B cell (primary cell): ENCODE results near the gene MBTPS2. TPM values are rescaled to one million over a fixed set of nuclear protein-coding genes. Genes with fewer than 3 reads are reported as not detected.

Experiments used
- ATAC-seq: fragments of 200-7000 bp; cut with Tn5 transposase; one replicate; pipeline ENCODE4 v1.10.0; 2021; ENCODE audit warnings: low read depth, mild to moderate bottlenecking, moderate number of reproducible peaks, moderate library complexity
- CTCF ChIA-PET: fragments of 350-600 bp; sonication (Branson Sonifier 250); formaldehyde crosslinking; loops from one replicate; lab custom pipeline; 2021; ENCODE audit warnings: antibody characterized with exemption, inconsistent platforms; lab: Charles Lee
- POLR2A ChIA-PET: fragments of 350-600 bp; sonication (Branson Sonifier 250); formaldehyde crosslinking; loops from one replicate; lab custom pipeline; 2021; ENCODE audit warnings: antibody characterized with exemption; lab: Charles Lee
- DNase-seq: peaks from one replicate; pipeline ENCODE4 v3.0.0; 2013
- H2AFZ ChIP-seq: 2 replicates; pipeline ENCODE4 v1.6.1; 2012; ENCODE audit warnings: mild to moderate bottlenecking, low read depth, low read length; ENCODE audit not compliant: insufficient read depth, poor library complexity, severe bottlenecking
- H3K27ac ChIP-seq, 2 donors: 1 replicate in 1 of 2; 2 replicates in 1 of 2; pipeline ENCODE4 v1.5.1; 2012 to 2013; ENCODE audit warnings: low read length in 2 of 2, mild to moderate bottlenecking in 2 of 2, moderate library complexity in 1 of 2
- H3K27me3 ChIP-seq, 4 experiments: fragments of 200-600 bp in 1 of 4; sonication (generic) in 1 of 4; replicated peaks in 1 of 4; 1 replicate in 2 of 4; 2 replicates in 2 of 4; pipeline versions ENCODE4 v1.6.1 to v1.7.0; 2013 to 2016; ENCODE audit warnings: low read length in 3 of 4, mild to moderate bottlenecking in 2 of 4, mixed read lengths in 1 of 4, moderate library complexity in 1 of 4; ENCODE audit not compliant: insufficient read depth in 4 of 4, control insufficient read depth in 3 of 4; ENCODE audit errors: control extremely low read depth in 1 of 4
- H3K36me3 ChIP-seq, 2 experiments: replicated peaks in 1 of 2; 1 replicate in 1 of 2; 2 replicates in 1 of 2; pipeline versions ENCODE4 v1.6.1 to v1.7.1; 2013; ENCODE audit warnings: low read length in 1 of 2; ENCODE audit not compliant: insufficient read depth in 2 of 2, control insufficient read depth in 1 of 2; ENCODE audit errors: control extremely low read depth in 1 of 2, extremely low read depth in 1 of 2
- H3K4me1 ChIP-seq, 2 donors: fragments of 200-600 bp in 1 of 2; sonication (generic) in 1 of 2; 1 replicate in 1 of 2; 2 replicates in 1 of 2; pipeline versions ENCODE4 v1.5.1 to v1.6.1; 2013 to 2017; ENCODE audit warnings: low read length in 2 of 2; ENCODE audit not compliant: control insufficient read depth in 2 of 2, insufficient read depth in 2 of 2
- H3K4me2 ChIP-seq: replicated peaks from 2 replicates; pipeline ENCODE3; 2012; ENCODE audit warnings: mild to moderate bottlenecking, low read depth, low read length; ENCODE audit not compliant: poor library complexity, severe bottlenecking
- H3K4me3 ChIP-seq, 5 experiments: fragments of 200-600 bp in 1 of 5; sonication (generic) in 1 of 5; 1 replicate in 3 of 5; 2 replicates in 2 of 5; pipeline versions ENCODE4 v1.5.1 to v1.7.0; 2011 to 2016; ENCODE audit warnings: low read length in 4 of 5, mild to moderate bottlenecking in 4 of 5, low read depth in 2 of 5, control low read depth in 1 of 5, moderate library complexity in 1 of 5; ENCODE audit not compliant: insufficient read depth in 1 of 5; ENCODE audit errors: control extremely low read depth in 1 of 5, extremely low read depth in 1 of 5
- H3K79me2 ChIP-seq: fragments of 200-600 bp; sonication (generic); one replicate; pipeline ENCODE4 v1.6.0; 2016; ENCODE audit warnings: low read length; ENCODE audit not compliant: control insufficient read depth, insufficient read depth
- H3K9ac ChIP-seq: fragments of 200-600 bp; sonication (generic); 2 replicates; pipeline ENCODE4 v1.6.1; 2017; ENCODE audit warnings: mild to moderate bottlenecking, low read length, moderate library complexity
- H3K9me3 ChIP-seq, 3 donors: one replicate each; pipeline versions ENCODE4 v1.6.1 to v1.7.1; 2013; ENCODE audit warnings: low read length in 2 of 3; ENCODE audit not compliant: control insufficient read depth in 2 of 3, insufficient read depth in 1 of 3; ENCODE audit errors: control extremely low read depth in 1 of 3
- H4K20me1 ChIP-seq: 2 replicates; pipeline ENCODE4 v1.6.0; 2012; ENCODE audit warnings: mild to moderate bottlenecking, low read length; ENCODE audit not compliant: insufficient read depth, control insufficient read depth, poor library complexity, severe bottlenecking
- H3K27ac Mint-ChIP-seq: one replicate; pipeline ENCODE4 v1.8.0; 2021; ENCODE audit warnings: mixed read lengths
- H3K27me3 Mint-ChIP-seq: one replicate; pipeline ENCODE4 v1.8.0; 2021; ENCODE audit warnings: mixed read lengths
- H3K4me1 Mint-ChIP-seq: one replicate; pipeline ENCODE4 v1.8.0; 2021; ENCODE audit warnings: mixed read lengths
- H3K4me3 Mint-ChIP-seq: one replicate; pipeline ENCODE4 v1.8.0; 2021; ENCODE audit warnings: mixed read lengths
- H3K9me3 Mint-ChIP-seq: one replicate; pipeline ENCODE4 v1.8.0; 2022; ENCODE audit warnings: mixed read lengths; ENCODE audit not compliant: insufficient read depth
- CTCF ChIP-seq: fragments of 200-600 bp; IDR thresholded peaks from one replicate; pipeline ENCODE4 v1.8.0; 2022; ENCODE audit warnings: antibody characterized with exemption, mild to moderate bottlenecking
- EZH2 ChIP-seq: IDR thresholded peaks from 2 replicates; pipeline ENCODE4 v1.6.1; 2012; ENCODE audit warnings: borderline replicate concordance, low read depth, mild to moderate bottlenecking, moderate library complexity, low read length; ENCODE audit not compliant: insufficient read depth, poor library complexity, severe bottlenecking
- WGBS: methylation state at CpG from one replicate; pipeline ENCODE4 v1.1.5; 2013; ENCODE audit warnings: missing lambda C conversion rate; ENCODE audit not compliant: insufficient coverage; 5-methylcytosine and 5-hydroxymethylcytosine counted together
- intact Hi-C: fragments of 100-400 bp; cut with micrococcal nuclease; formaldehyde crosslinking; loops from one replicate; pipeline ENCODE4 v1.10.0; 2022
- polyA plus RNA-seq: library from polyadenylated mRNA; depleted of rRNA; stranded (reverse); fragments of >200 nt; gene quantifications from 2 replicates; pipeline ENCODE4 v1.2.3, GENCODE V29; 2012
- total RNA-seq, 2 donors: library from RNA; stranded (reverse); fragments of 120-200 nt in 1 of 2; gene quantifications; 1 replicate in 1 of 2; 2 replicates in 1 of 2; pipeline versions ENCODE4 v1.2.3 to v1.2.4, GENCODE V29; 2013 to 2022

The MBTPS2 gene
- total and polyA plus RNA-seq, 2 donors (not counting 1 experiment from before 2014, with no cell fraction given) = 1.8 to 8.2 TPM

DNA sequence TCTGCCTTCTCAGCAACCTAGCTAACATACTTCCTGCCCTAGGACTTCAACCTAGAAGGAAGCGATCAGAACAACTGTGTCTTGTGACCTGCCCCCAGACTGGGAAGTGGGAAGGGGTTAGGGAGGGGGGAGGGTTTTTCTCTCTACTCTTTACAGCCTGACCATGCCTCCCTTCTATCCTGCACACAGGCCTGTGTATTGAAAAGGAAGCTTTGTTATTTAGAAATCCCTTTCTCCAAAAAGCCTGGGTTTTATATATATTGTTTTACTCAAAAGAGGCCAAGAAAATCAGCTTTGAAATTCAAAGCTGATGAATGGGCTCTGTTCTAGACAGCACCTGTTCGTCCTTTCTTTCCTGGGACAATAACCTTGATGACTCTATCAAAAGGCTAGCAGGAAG is 65.9 kb downstream of the MBTPS2 start:
- Histone ChIP-seq H3K4me2 (no peak overlapping the region), H3K36me3 (no peaks in the 10 kb centered on the region), H4K20me1 (no peaks in the 10 kb centered on the region), H3K4me1 (no peaks in the 10 kb centered on the region), H3K9ac (no peak overlapping the region), H3K4me3 (no peak overlapping the region), H2AFZ (no peak overlapping the region), H3K9me3 (no peaks in the 10 kb centered on the region), H3K27me3 (no peaks in the 10 kb centered on the region), H3K27ac (no peak overlapping the region), H3K79me2 (no peaks in the 10 kb centered on the region)
- DNase-seq (no peak), ATAC-seq (no peak)
- Mint-ChIP-seq H3K27me3 (no peaks in the 10 kb centered on the region), H3K4me1 (no peaks in the 10 kb centered on the region), H3K4me3 (no peak overlapping the region), H3K27ac (no peak overlapping the region), H3K9me3 (no peaks in the 10 kb centered on the region)
- ChIA-PET POLR2A (no interaction called here), CTCF (no interaction called here)
- intact Hi-C loops = no loop called here
- WGBS = no CpG with 5 or more reads among the region's 2 CpGs
- TF ChIP-seq EZH2 (no peak), CTCF (no peak)

- H2AFZ ChIP-seq = no peak overlapping the region
- Mint-ChIP-seq H3K9me3 (no peaks in the 10 kb centered on the region), H3K27me3 (no peaks in the 10 kb centered on the region), H3K4me1 (no peaks in the 10 kb centered on the region), H3K27ac (no peak overlapping the region), H3K4me3 (no peak overlapping the region)
- no peaks in the 10 kb centered on the region for H3K27me3 ChIP-seq
- DNase-seq (no peak), ATAC-seq (no peak)
- no peak for TF ChIP-seq EZH2
- no peak for TF ChIP-seq CTCF
- no peak overlapping the region for H3K9ac ChIP-seq
- no peaks in the 10 kb centered on the region for H4K20me1 ChIP-seq
- no peak overlapping the region for H3K4me3 ChIP-seq
- CTCF ChIA-PET = no interaction called here
- H3K36me3 ChIP-seq = no peaks in the 10 kb centered on the region
- no peaks in the 10 kb centered on the region for H3K9me3 ChIP-seq
- POLR2A ChIA-PET = no interaction called here
- no peak overlapping the region for H3K27ac ChIP-seq
- no peaks in the 10 kb centered on the region for H3K79me2 ChIP-seq
- no peak overlapping the region for H3K4me2 ChIP-seq
- WGBS = no CpG with 5 or more reads among the region's 3 CpGs
- intact Hi-C loops = no loop called here
- H3K4me1 ChIP-seq = no peaks in the 10 kb centered on the region
Observed at GRCh38 chrX:21905953-21906352, 66.5 kb downstream of the MBTPS2 start.
